Astrocyte of the cerebellum (primary cell): Measurements from ENCODE around the gene KIAA0930.
A peak's percentile ranks its signal among the peaks of the same experiment; 100 is the strongest.

Experiments
- DNase-seq: peaks from one replicate; pipeline ENCODE4 v3.0.0-alpha.2; 2011; ENCODE audit warnings: low read depth
- H3K4me3 ChIP-seq: 2 replicates; pipeline ENCODE4 v1.5.1; 2011; ENCODE audit warnings: mild to moderate bottlenecking, low read depth, low read length, moderate library complexity
- in situ Hi-C: cut with HindIII; loops from 2 replicates; pipeline ENCODE4 v1.10.0; 2017; ENCODE audit warnings: low sequenced_read_pairs
- TF ChIP-seq, protein P1 (sequence below): IDR thresholded peaks from 2 replicates; pipeline ENCODE4 v1.5.1; 2012; ENCODE audit warnings: low read length, low read depth, moderate library complexity, mild to moderate bottlenecking; ENCODE audit errors: missing control alignments

KIAA0930 gene

DNA sequence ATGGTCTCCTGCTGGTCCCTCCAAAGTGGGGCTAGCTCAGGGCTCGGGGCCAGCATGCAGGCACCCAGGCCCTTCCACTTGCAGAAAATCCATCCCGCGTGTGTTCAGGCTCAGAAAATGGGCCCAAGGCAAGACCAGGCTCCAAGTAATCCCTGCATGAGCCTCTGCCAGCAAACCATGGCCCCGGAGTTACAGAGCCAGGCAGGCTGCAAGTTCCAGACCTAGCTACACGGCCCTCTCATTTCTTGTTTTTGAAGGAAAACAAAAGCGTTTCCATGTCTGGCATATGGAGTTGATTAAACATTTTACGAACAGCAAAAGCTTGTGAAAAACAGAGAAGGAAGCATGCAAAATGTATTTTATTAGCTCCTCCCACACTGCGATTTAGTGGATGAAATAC lies 29.7 kb downstream of the KIAA0930 start:
- TF ChIP-seq, protein P1, sequence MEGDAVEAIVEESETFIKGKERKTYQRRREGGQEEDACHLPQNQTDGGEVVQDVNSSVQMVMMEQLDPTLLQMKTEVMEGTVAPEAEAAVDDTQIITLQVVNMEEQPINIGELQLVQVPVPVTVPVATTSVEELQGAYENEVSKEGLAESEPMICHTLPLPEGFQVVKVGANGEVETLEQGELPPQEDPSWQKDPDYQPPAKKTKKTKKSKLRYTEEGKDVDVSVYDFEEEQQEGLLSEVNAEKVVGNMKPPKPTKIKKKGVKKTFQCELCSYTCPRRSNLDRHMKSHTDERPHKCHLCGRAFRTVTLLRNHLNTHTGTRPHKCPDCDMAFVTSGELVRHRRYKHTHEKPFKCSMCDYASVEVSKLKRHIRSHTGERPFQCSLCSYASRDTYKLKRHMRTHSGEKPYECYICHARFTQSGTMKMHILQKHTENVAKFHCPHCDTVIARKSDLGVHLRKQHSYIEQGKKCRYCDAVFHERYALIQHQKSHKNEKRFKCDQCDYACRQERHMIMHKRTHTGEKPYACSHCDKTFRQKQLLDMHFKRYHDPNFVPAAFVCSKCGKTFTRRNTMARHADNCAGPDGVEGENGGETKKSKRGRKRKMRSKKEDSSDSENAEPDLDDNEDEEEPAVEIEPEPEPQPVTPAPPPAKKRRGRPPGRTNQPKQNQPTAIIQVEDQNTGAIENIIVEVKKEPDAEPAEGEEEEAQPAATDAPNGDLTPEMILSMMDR, result no peak
- in situ Hi-C loops, result no loop called here
- DNase-seq, result no peak
- H3K4me3 ChIP-seq, result no peak overlapping the region

DNA sequence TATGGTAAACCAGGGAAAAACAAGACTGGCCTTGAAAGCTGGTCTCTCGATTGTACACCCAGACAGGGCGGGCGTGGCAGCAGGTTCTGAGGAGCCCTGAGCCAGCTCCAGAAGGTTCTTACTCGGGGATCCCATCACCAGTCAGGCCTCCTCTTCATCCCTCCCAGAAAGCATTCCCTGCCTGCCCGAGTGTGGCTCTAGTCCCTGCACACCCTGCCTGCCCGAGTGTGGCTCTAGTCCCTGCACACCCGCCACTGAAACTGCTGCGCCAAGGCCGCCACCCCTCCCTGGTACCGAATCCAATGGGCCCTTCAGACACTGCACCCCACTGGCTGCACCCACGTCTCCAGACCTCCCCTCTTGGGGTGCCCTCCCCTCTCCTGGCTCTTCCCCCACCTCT lies 30.1 kb downstream of the KIAA0930 start:
- no peak for DNase-seq
- TF ChIP-seq, protein P1, result no peak
- in situ Hi-C loops, result no loop called here
- H3K4me3 ChIP-seq, result no peak overlapping the region

DNA sequence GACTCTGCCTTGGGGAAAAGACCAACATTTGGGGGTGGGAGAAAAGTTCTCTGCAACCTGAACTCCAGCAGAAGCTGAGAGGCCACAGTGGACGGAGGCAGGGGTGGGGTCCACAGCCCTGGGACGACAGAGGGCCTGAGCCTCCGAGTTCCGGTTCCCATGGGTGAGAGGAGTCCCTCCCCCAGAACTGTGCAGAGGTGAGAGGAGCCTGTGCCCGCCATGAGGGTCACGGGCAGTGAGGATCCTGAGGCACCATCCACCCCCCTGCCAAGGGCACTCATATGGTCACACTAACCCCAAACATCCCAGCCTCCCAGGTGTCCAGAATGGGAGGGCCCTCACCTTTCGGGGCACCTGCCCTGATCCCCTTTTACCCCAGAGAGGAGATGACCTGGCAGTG lies 30.5 kb downstream of the KIAA0930 start:
- no peak for DNase-seq
- in situ Hi-C loops, result no loop called here
- TF ChIP-seq, protein P1, result no peak
- H3K4me3 ChIP-seq, result no peak overlapping the region

DNA sequence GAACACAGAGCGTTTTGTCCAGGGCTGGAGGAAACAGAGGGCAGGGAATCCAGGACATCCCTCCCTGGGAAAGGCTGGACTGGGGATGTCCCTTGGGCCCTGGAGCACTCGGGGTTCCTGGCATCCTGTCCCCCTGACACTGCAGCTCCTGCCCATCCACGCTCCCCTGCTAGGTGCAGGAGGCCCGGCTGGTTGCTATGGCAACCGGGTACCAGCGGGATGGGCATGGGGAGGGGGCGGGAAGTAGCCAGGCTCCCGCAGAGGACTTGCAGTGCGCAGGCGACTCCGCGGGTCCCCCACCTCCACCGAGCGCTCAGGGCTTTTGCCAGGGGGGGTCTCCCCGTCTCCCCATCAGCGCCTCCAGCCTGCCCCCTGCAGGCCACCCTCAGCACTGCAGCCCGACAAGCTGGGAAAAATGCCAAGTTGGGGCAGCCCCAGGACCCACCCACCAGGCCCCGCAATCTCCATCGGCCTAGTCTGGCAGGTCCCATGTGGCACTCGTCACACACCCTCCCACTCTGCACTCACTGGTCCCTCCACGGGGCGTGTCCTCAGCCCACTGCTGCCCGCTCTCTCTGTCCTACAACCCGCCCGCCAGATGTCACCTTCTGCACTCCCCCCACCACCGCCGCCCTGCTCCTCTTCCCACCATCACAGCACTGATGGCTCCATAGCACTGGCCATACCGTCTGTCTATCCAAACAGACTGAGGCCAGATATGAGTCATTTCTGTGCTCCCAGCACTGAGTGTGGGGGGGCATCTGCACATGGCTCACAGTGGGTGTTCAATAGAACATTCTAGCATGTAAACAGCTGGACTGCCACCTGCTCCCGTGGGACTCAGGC lies 31.5 kb downstream of the KIAA0930 start:
- DNase-seq, result no peak
- TF ChIP-seq, protein P1, result peak; percentile 75
- in situ Hi-C loops, result no loop called here
- H3K4me3 ChIP-seq, result no peak overlapping the region

DNA sequence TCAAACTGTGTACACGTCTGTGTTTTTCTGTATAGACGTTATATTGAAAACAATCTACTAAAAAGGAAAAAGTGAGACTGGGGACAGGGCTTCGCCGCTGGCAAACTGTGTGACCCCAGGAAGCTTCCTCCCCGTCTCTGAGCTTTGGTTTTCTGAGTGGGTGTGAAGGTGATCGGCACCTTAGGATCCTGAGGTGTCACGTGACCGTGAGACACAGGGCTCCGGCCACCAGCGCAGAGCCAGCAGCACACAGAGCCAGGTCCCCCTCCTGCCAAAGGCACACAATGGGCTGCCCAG lies 32.0 kb downstream of the KIAA0930 start:
- TF ChIP-seq, protein P1, result no peak
- no peak for DNase-seq
- no peak overlapping the region for H3K4me3 ChIP-seq
- in situ Hi-C loops, result no loop called here

DNA sequence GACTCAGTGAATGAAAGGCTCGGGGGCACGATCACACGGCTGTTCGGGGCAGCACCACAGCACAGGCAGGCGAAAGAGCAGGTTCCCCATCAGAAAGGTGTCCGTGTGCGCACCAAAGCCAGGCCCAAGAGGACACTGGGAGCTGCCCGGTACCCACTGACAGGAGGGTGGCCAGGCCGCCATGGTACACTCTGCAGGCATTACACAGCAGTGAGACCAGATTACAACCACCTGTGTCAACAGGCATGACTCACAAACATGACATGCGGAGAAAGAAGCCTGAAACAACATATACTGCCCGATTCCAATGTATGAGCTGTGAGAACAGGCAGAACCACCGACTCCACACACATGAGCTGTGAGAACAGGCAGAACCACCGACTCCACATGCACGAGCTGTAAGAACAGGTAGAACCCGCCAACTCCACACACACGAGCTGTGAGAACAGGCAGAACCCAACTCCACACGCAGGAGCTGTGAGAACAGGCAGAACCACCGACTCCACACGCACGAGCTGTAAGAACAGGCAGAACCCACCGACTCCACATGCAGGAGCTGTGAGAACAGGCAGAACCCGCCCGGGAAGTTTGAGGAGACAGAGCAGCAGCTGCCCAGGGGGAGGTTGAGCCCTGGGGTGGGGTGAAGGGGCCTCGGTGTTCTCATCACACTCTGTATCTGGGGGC lies 32.6 kb downstream of the KIAA0930 start:
- no peak overlapping the region for H3K4me3 ChIP-seq
- TF ChIP-seq, protein P1, result no peak
- peak; percentile 45 for DNase-seq
- in situ Hi-C loops, result no loop called here
